ENCODE results near the gene FBXO34.

DNA sequence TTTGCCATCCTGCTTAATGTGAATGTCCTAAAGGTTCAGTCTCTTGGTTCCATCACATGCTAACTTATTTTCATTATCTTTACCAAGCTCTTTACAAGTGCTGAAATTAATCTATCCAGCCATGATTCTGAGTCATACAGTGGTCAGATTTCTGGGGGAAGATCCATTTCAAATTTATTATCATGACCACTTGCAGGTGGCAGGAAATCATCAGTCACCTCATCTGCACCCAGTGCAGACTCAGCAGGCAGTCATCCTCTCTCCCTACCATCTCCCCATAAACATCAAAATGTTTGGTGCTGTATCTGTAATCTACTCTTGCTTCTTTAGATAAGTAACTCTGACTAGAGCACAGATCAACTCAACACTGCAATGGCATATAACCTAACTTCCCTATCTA lies 116.9 kb downstream of the FBXO34 start:
- TF ChIP-seq POLR2A (IDR thresholded peaks at IDR 0.05), result no peak
- TF ChIP-seq, protein P1, sequence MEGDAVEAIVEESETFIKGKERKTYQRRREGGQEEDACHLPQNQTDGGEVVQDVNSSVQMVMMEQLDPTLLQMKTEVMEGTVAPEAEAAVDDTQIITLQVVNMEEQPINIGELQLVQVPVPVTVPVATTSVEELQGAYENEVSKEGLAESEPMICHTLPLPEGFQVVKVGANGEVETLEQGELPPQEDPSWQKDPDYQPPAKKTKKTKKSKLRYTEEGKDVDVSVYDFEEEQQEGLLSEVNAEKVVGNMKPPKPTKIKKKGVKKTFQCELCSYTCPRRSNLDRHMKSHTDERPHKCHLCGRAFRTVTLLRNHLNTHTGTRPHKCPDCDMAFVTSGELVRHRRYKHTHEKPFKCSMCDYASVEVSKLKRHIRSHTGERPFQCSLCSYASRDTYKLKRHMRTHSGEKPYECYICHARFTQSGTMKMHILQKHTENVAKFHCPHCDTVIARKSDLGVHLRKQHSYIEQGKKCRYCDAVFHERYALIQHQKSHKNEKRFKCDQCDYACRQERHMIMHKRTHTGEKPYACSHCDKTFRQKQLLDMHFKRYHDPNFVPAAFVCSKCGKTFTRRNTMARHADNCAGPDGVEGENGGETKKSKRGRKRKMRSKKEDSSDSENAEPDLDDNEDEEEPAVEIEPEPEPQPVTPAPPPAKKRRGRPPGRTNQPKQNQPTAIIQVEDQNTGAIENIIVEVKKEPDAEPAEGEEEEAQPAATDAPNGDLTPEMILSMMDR (IDR thresholded peaks at IDR 0.05), result no peak
- no peak for TF ChIP-seq EP300 (IDR thresholded peaks at IDR 0.05)
